Body of pancreas (tissue), 4 donors: ENCODE data around the gene RAB40C. TPM values are rescaled to one million over a fixed set of nuclear protein-coding genes. Genes with fewer than 3 reads are reported as not detected.

Experiments used
- ATAC-seq: fragments of 150-250 bp; one replicate; pipeline ENCODE4 v1.9.1; 2016
- DNase-seq, 4 donors: peaks; one replicate each; pipeline ENCODE4 v3.0.0-alpha.2; 2019
- H3K27ac ChIP-seq, 4 donors: fragments of 200-600 bp; sonication (generic); 1 replicate in 3 of 4; 2 replicates in 1 of 4; pipeline versions ENCODE4 v1.5.1 to v1.6.1; 2016 to 2019; ENCODE audit warnings: mild to moderate bottlenecking in 1 of 4, mixed read lengths in 1 of 4, moderate library complexity in 1 of 4
- H3K27me3 ChIP-seq, 2 donors: fragments of 200-600 bp; sonication (generic); one replicate each; pipeline ENCODE4 v1.6.0; 2016; ENCODE audit warnings: mild to moderate bottlenecking in 1 of 2
- H3K36me3 ChIP-seq, 2 donors: fragments of 200-600 bp; sonication (generic); replicated peaks in 1 of 2; 2 replicates each; pipeline ENCODE4 v1.5.1; 2016; ENCODE audit warnings: low read depth in 2 of 2; ENCODE audit not compliant: insufficient read depth in 1 of 2
- H3K4me1 ChIP-seq: fragments of 200-600 bp; sonication (generic); one replicate; pipeline ENCODE4 v1.6.0; 2016
- H3K4me3 ChIP-seq, 2 donors: fragments of 200-600 bp; sonication (generic); 1 replicate in 1 of 2; 2 replicates in 1 of 2; pipeline ENCODE4 v1.5.1; 2016 to 2019
- H3K9me3 ChIP-seq, 3 donors: fragments of 200-600 bp; sonication (generic); 1 replicate in 2 of 3; 2 replicates in 1 of 3; pipeline ENCODE4 v1.5.1; 2016
- POLR2A ChIP-seq, 3 donors: fragments of 450-650 bp; IDR thresholded peaks; one replicate each; pipeline ENCODE4 v1.6.1; 2016; ENCODE audit warnings: antibody characterized with exemption in 3 of 3, mild to moderate bottlenecking in 2 of 3
- WGBS, 2 donors: methylation state at CpG; one replicate each; pipeline ENCODE4 v1.1.5; 2017; 5-methylcytosine and 5-hydroxymethylcytosine counted together
- intact Hi-C: fragments of 100-400 bp; cut with DNase I; formaldehyde crosslinking; loops from one replicate; pipeline ENCODE4 v1.15.1; 2023
- total RNA-seq, 2 donors: library from RNA; depleted of rRNA; stranded (reverse); fragments of >200 nt; gene quantifications; one replicate each; pipeline ENCODE4 v1.1.0, GENCODE V29; 2016
- TF ChIP-seq, protein P1 (sequence below), 7 experiments: fragments of 450-650 bp in 4 of 7; fragments of 200-600 bp in 3 of 7; sonication (generic) in 3 of 7; IDR thresholded peaks; one replicate each; pipeline ENCODE4 v1.5.1; 2016 to 2019; ENCODE audit warnings: antibody characterized with exemption in 7 of 7

RAB40C gene
- total RNA-seq, 2 donors from 2014 or later = 37.2 to 41.0 TPM

DNA sequence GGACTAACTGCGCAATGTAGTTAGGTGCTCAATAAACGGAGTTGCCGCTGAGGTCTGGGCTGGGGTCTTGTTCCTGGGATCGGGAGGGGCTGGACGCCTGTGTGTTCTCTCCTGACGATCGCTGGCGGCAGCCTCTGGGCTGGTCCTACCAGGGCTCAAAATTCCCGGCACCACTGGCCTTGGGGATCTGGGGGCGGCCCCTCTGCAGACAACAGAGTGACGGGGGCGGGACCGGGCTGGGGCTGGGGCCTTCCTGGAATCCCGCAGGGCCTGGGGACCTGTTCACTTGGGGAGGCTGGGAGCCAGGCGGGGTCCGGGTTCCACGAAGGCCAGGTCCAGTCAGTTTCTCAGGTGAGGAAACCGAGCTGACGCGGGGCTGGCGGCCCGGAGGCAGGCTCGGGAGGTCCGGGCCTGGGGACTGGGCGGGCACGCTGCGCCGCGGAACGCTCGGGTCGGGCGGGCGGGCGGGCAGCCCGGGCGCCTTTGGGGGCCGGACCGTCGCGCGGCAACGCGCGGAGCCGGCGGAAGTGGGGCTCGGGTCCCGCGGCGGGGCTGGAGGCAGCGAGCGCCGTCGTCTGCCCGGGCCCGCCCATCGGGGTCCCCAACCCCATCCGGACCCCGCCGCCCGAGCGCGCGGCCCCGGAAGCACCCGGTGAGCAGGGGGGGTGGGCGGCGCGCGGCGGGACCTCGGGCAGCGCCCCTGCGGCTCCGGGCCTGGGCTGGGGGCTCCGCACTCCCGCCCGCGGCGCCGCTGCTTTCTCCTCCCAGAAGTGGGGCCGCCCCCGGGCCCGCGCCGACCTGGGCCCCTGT is 20.2 kb upstream of the RAB40C start, which contains the start of gene PIGQ:
Gene PIGQ (plus strand): TSS at position 524 of the 810 bp plus-strand sequence. CDS start 4,107 bp downstream, outside the sequence.
- ATAC-seq (peak; percentile 87), DNase-seq (peak; percentile 65 to 76 (median 70))
- intact Hi-C loops = no loop called here
- H3K36me3 ChIP-seq = peaks cover 0 to 6% of the 10 kb centered on the region in 2 donors
- no peaks in the 10 kb centered on the region for H3K27me3 ChIP-seq
- peaks cover 34% of the 10 kb centered on the region for H3K4me1 ChIP-seq
- WGBS, 2 donors = 3 to 4% methylated on average over 11 to 34 of the region's 87 CpGs
- no peak for TF ChIP-seq POLR2A (IDR thresholded peaks at IDR 0.05)
- TF ChIP-seq, protein P1, sequence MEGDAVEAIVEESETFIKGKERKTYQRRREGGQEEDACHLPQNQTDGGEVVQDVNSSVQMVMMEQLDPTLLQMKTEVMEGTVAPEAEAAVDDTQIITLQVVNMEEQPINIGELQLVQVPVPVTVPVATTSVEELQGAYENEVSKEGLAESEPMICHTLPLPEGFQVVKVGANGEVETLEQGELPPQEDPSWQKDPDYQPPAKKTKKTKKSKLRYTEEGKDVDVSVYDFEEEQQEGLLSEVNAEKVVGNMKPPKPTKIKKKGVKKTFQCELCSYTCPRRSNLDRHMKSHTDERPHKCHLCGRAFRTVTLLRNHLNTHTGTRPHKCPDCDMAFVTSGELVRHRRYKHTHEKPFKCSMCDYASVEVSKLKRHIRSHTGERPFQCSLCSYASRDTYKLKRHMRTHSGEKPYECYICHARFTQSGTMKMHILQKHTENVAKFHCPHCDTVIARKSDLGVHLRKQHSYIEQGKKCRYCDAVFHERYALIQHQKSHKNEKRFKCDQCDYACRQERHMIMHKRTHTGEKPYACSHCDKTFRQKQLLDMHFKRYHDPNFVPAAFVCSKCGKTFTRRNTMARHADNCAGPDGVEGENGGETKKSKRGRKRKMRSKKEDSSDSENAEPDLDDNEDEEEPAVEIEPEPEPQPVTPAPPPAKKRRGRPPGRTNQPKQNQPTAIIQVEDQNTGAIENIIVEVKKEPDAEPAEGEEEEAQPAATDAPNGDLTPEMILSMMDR (IDR thresholded peaks at IDR 0.05) = no peak
- H3K9me3 ChIP-seq = no peaks in the 10 kb centered on the region
- peak within 1 kb of the TSS in 3 of 4 donors; percentile 3 to 85 (median 77) for H3K27ac ChIP-seq
- H3K4me3 ChIP-seq = peak within 1 kb of the TSS; percentile 66 to 96

DNA sequence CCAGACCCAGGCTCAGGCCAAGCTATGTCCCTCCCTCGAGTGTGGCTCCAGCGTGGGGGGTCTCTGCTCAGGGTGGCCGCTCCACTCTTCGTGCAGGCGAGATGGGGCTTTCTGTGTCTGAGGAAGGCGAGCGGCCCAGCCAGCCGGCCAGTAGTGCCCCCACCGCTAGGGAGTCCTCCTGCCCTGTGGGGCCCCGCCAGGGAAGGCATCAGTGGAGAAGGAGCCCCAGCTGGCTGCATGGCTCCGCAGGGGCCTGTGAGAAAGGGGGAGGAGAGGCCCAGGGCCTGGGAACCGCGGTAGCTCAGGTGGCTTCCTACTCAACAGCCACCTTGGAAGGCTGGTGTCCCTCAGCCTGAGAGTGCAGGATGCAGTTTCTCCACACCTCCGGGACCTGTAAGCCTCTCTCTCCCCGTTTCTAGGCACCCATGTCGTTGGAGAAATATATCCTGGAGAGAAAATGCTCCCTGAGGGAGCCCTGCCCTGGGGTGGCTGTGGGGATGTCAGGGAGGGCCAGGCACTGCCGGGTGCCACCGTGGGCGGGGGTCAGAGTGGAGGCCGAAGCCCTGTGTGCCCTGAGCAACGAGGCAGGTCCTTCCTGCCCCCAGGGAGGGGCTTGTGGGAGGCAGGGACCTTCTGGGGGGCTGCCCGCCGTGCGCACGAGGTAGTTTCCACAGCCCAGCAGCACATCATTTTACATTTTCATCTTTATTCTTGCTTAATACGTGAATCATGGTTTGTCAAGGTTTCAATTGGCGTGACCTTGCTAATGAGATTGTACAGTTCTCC is 16.8 kb upstream of the RAB40C start:
- DNase-seq (no peak), ATAC-seq (no peak)
- H3K27ac ChIP-seq = no peak overlapping the region
- peaks cover 0 to 11% of the 10 kb centered on the region in 2 donors for H3K36me3 ChIP-seq
- H3K27me3 ChIP-seq = no peaks in the 10 kb centered on the region
- no peaks in the 10 kb centered on the region for H3K9me3 ChIP-seq
- WGBS, 2 donors = 80 to 85% methylated on average over 13 to 24 of the region's 27 CpGs
- intact Hi-C loops = no loop called here
- H3K4me1 ChIP-seq = peaks cover 24% of the 10 kb centered on the region
- TF ChIP-seq, protein P1 (IDR thresholded peaks at IDR 0.05) = no peak
- no peak overlapping the region for H3K4me3 ChIP-seq

DNA sequence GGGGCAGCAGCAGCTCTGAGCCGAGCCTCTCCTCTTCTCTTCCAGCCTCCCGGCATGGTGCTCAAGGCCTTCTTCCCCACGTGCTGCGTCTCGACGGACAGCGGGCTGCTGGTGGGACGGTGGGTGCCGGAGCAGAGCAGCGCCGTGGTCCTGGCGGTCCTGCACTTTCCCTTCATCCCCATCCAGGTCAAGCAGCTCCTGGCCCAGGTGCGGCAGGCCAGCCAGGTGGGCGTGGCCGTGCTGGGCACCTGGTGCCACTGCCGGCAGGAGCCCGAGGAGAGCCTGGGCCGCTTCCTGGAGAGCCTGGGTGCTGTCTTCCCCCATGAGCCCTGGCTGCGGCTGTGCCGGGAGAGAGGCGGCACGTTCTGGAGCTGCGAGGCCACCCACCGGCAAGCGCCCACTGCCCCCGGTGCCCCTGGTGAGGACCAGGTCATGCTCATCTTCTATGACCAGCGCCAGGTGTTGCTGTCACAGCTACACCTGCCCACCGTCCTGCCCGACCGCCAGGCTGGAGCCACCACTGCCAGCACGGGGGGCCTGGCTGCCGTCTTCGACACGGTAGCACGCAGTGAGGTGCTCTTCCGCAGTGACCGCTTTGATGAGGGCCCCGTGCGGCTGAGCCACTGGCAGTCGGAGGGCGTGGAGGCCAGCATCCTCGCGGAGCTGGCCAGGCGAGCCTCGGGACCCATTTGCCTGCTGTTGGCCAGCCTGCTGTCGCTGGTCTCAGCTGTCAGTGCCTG is 15.7 kb upstream of the RAB40C start:
- no peaks in the 10 kb centered on the region for H3K27me3 ChIP-seq
- peaks cover 21% of the 10 kb centered on the region for H3K4me1 ChIP-seq
- intact Hi-C loops = no loop called here
- H3K4me3 ChIP-seq = no peak overlapping the region
- DNase-seq (no peak), ATAC-seq (no peak)
- H3K36me3 ChIP-seq = peaks cover 0 to 11% of the 10 kb centered on the region in 2 donors
- H3K9me3 ChIP-seq = no peaks in the 10 kb centered on the region
- no peak overlapping the region for H3K27ac ChIP-seq
- TF ChIP-seq, protein P1 (IDR thresholded peaks at IDR 0.05) = no peak
- no peak for TF ChIP-seq POLR2A (IDR thresholded peaks at IDR 0.05)
- 94% methylated on average over 18 to 40 of the region's 46 CpGs for WGBS, 2 donors

DNA sequence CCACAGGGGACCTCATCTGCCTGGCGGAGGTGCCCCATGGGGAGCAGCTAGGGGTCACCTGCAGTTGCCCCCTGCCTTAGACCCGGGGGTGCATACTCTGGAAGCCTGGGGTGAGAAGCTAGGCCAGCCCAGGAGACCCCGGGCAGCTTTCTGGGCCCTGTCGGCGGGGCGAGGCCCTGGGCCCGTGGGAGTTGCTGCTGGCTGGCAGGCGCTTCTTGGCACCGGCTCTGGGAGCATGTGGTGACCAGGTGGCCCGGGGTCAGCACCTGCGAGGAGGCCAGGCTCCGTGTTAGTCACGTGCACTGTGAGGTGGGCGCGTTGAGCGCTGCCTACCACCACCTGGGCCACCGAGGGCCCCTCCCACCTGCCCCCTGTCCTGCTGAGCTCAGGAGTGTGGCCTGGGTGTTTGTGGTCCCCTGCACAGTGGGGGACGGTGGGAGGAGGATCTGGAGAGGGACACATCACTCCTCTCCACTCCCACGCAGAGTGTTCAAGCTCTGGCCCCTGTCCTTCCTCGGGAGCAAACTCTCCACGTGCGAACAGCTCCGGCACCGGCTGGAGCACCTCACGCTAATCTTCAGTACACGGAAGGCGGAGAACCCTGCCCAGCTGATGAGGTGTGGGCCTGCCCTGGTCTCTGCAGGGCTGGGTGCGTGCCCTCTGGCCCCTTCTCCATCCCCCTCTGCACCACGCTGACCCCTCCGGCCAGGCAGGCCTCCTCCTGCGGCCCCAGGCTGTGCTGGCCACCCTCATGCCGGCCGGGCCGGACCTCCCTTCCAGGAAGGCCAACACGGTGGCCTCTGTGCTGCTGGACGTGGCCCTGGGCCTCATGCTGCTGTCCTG is 14.3 kb upstream of the RAB40C start:
- H3K27me3 ChIP-seq = no peaks in the 10 kb centered on the region
- H3K4me1 ChIP-seq = peaks cover 29% of the 10 kb centered on the region
- no peak for DNase-seq
- H3K4me3 ChIP-seq = no peak overlapping the region
- no peak overlapping the region for H3K27ac ChIP-seq
- 86 to 94% methylated on average over 7 to 34 of the region's 36 CpGs for WGBS, 2 donors
- H3K36me3 ChIP-seq = peaks cover 0 to 11% of the 10 kb centered on the region in 2 donors
- intact Hi-C loops = no loop called here
- TF ChIP-seq, protein P1 (IDR thresholded peaks at IDR 0.05) = no peak
- TF ChIP-seq POLR2A (IDR thresholded peaks at IDR 0.05) = no peak
- no peaks in the 10 kb centered on the region for H3K9me3 ChIP-seq
- no peak for ATAC-seq
